A673 (cell line): ENCODE results near the gene APOA1. TPM values are rescaled to one million over a fixed set of nuclear protein-coding genes. Genes with fewer than 3 reads are reported as not detected.
A peak's percentile ranks its signal among the peaks of the same experiment; 100 is the strongest.
"Not testable (repeated sequence)": the region's sequence is repeated elsewhere in the genome, so short reads cannot be mapped to it uniquely, and the experiment has no call there.

ENCODE experiments used
- BruUV-seq: library from RNA; stranded (reverse); fragments of 400-500 nt; replicated peaks from 2 replicates; lab custom pipeline; 2021; lab: Mats Ljungman, UMichigan
- CTCF ChIA-PET: fragments of 300-600 bp; sonication (Branson Sonifier 250); formaldehyde crosslinking; loops from one replicate; lab custom pipeline; 2022; ENCODE audit warnings: antibody characterized with exemption; lab: Charles Lee
- POLR2A ChIA-PET: fragments of 300-600 bp; sonication (Branson Sonifier 250); formaldehyde crosslinking; loops from one replicate; lab custom pipeline; 2022; ENCODE audit warnings: antibody characterized with exemption; ENCODE audit not compliant: low non-redundant PET; lab: Charles Lee
- DNase-seq: peaks from one replicate; pipeline ENCODE4 v3.0.0-alpha.2; 2015; ENCODE audit warnings: low spot score
- H3K27ac ChIP-seq: fragments of 200-600 bp; sonication (generic); 2 replicates; pipeline ENCODE4 v1.5.1; 2016; ENCODE audit warnings: mixed run types, low read depth, mild to moderate bottlenecking, mixed read lengths, antibody characterized with exemption, low read length; ENCODE audit not compliant: poor library complexity, severe bottlenecking
- H3K27me3 ChIP-seq: fragments of 200-600 bp; sonication (generic); replicated peaks from 2 replicates; pipeline ENCODE4 v1.6.1; 2017; ENCODE audit warnings: mixed run types, low read depth, mild to moderate bottlenecking, mixed read lengths, antibody characterized with exemption, low read length; ENCODE audit not compliant: insufficient read depth, poor library complexity
- H3K36me3 ChIP-seq: fragments of 200-600 bp; sonication (generic); 2 replicates; pipeline ENCODE4 v1.6.1; 2016; ENCODE audit warnings: mixed run types, mild to moderate bottlenecking, mixed read lengths, antibody characterized with exemption, low read length; ENCODE audit not compliant: insufficient read depth, poor library complexity, severe bottlenecking
- H3K4me1 ChIP-seq: fragments of 200-600 bp; sonication (generic); 2 replicates; pipeline ENCODE4 v1.6.1; 2017; ENCODE audit warnings: mixed run types, mild to moderate bottlenecking, mixed read lengths, antibody characterized with exemption, low read length; ENCODE audit not compliant: insufficient read depth, poor library complexity, severe bottlenecking
- H3K4me3 ChIP-seq: fragments of 200-600 bp; sonication (generic); 2 replicates; pipeline ENCODE4 v1.5.1; 2016; ENCODE audit warnings: low read depth, mixed run types, mild to moderate bottlenecking, mixed read lengths, low read length; ENCODE audit not compliant: poor library complexity, severe bottlenecking
- H3K9me3 ChIP-seq: fragments of 200-600 bp; sonication (generic); 2 replicates; pipeline ENCODE4 v1.6.1; 2016; ENCODE audit warnings: mixed run types, low read depth, mild to moderate bottlenecking, mixed read lengths, antibody characterized with exemption, low read length; ENCODE audit not compliant: poor library complexity, severe bottlenecking
- CTCF ChIP-seq: fragments of 300-800, 200-600 bp; sonication (generic); conservative IDR thresholded peaks from 2 replicates; pipeline ENCODE4 v1.5.1; 2017; ENCODE audit warnings: low read depth, mild to moderate bottlenecking, antibody characterized with exemption, low read length, moderate library complexity, mixed read lengths
- EZH2 ChIP-seq: fragments of 200-600 bp; sonication (generic); IDR thresholded peaks from 2 replicates; pipeline ENCODE4 v1.6.1; 2017; ENCODE audit warnings: borderline replicate concordance, low read depth, mild to moderate bottlenecking, mixed read lengths, antibody characterized with exemption, low read length; ENCODE audit not compliant: poor library complexity, severe bottlenecking
- intact Hi-C: fragments of 100-400 bp; cut with micrococcal nuclease; formaldehyde crosslinking; loops from one replicate; pipeline ENCODE4 v1.10.0; 2022; ENCODE audit not compliant: unreplicated experiment
- total RNA-seq: library from RNA; stranded (reverse); gene quantifications from 2 replicates; pipeline ENCODE4 v1.2.3, GENCODE V29; 2021

The APOA1 gene
- total RNA-seq, 1 experiment from 2014 or later = 0.43 TPM

- DNase-seq = no peak
- Histone ChIP-seq H3K4me3 (no peak overlapping the region), H3K4me1 (peaks cover 6% of the 10 kb centered on the region), H3K9me3 (no peaks in the 10 kb centered on the region), H3K27ac (no peak overlapping the region), H3K27me3 (no peaks in the 10 kb centered on the region), H3K36me3 (no peaks in the 10 kb centered on the region)
- POLR2A ChIA-PET = interaction anchor here (0.5 kb wide), 1 partner anchor 239 kb away, joined by 5 read pairs; no protein-coding TSS in a partner anchor
- intact Hi-C loops = loop anchor here (1.0 kb wide), 1 partner anchor 45 kb away; the partner anchor contains the start of gene APOA5
- TF ChIP-seq CTCF = no peak
- no peak for TF ChIP-seq EZH2
- no TSS peak for BruUV-seq
- CTCF ChIA-PET = interaction anchor here (0.9 to 1.6 kb wide), 7 partner anchors 12 to 390 kb away, joined by 3 to 56 read pairs (median 5); partner anchors contain the start of genes APOA5 and ZPR1
These were observed 810 bp downstream of the APOA1 start for GRCh38 chr11:116836632-116836991.

GRCh38 chr11:116835791-116836631 is 1.4 kb downstream of the APOA1 start:
- no TSS peak for BruUV-seq
- H3K27me3 ChIP-seq = no peaks in the 10 kb centered on the region
- H3K9me3 ChIP-seq = no peaks in the 10 kb centered on the region
- H3K27ac ChIP-seq = peak overlapping the region; percentile 5
- peaks cover 6% of the 10 kb centered on the region for H3K4me1 ChIP-seq
- TF ChIP-seq EZH2 = no peak
- peak; percentile 95 for TF ChIP-seq CTCF
- no peaks in the 10 kb centered on the region for H3K36me3 ChIP-seq
- peak overlapping the region; percentile 42 for H3K4me3 ChIP-seq
- intact Hi-C loops = loop anchor here (1.0 kb wide), 1 partner anchor 45 kb away; the partner anchor contains the start of gene APOA5
- DNase-seq = peak; percentile 98
- ChIA-PET CTCF (interaction anchor here (0.7 to 1.6 kb wide), 11 partner anchors 12 to 391 kb away, joined by 3 to 56 read pairs (median 4); partner anchors contain the start of genes APOA5, PAFAH1B2 and ZPR1), POLR2A (interaction anchor here (0.5 to 0.7 kb wide), 4 partner anchors 240 to 492 kb away, joined by 3 to 7 read pairs (median 4); partner anchors contain the start of gene CEP164)

GRCh38 chr11:116835042-116835772 is 2.2 kb downstream of the APOA1 start:
- Histone ChIP-seq H3K9me3 (no peaks in the 10 kb centered on the region), H3K27ac (peak overlapping the region; percentile 5), H3K36me3 (no peaks in the 10 kb centered on the region), H3K4me3 (peak overlapping the region; percentile 42), H3K27me3 (no peaks in the 10 kb centered on the region), H3K4me1 (peaks cover 6% of the 10 kb centered on the region)
- no peak for TF ChIP-seq CTCF
- no peak for TF ChIP-seq EZH2
- CTCF ChIA-PET = interaction anchor here (0.7 to 1.6 kb wide), 10 partner anchors 13 to 392 kb away, joined by 3 to 56 read pairs (median 4); partner anchors contain the start of genes APOA5, PAFAH1B2 and ZPR1
- POLR2A ChIA-PET = interaction anchor here (0.5 to 0.7 kb wide), 3 partner anchors 304 to 493 kb away, joined by 3 to 7 read pairs (median 3); partner anchors contain the start of gene CEP164
- no TSS peak for BruUV-seq
- DNase-seq = no peak
- intact Hi-C loops = no loop called here

GRCh38 chr11:116834535-116835041 is 2.8 kb downstream of the APOA1 start:
- ChIA-PET CTCF (interaction anchor here (0.6 kb wide), 1 partner anchor 10 kb away, joined by 4 read pairs; no protein-coding TSS in a partner anchor), POLR2A (interaction anchor here (0.6 kb wide), 1 partner anchor 36 kb away, joined by 3 read pairs; no protein-coding TSS in a partner anchor)
- H3K4me3 ChIP-seq, intact Hi-C loops, DNase-seq, H3K27ac ChIP-seq, H3K27me3 ChIP-seq, H3K9me3 ChIP-seq, BruUV-seq, H3K36me3 ChIP-seq, H3K4me1 ChIP-seq: not testable (repeated sequence)
